Left ventricle myocardium inferior (tissue), 1 donor: ENCODE results near the gene GOLGA6D. TPM values are rescaled to one million over a fixed set of nuclear protein-coding genes. Genes with fewer than 3 reads are reported as not detected.
"Not testable (repeated sequence)": the region's sequence is repeated elsewhere in the genome, so short reads cannot be mapped to it uniquely, and the experiment has no call there.

Source experiments
- DNase-seq: peaks from one replicate; pipeline ENCODE4 v3.0.0-alpha.2; 2020
- H3K27ac ChIP-seq: fragments of 200-600 bp; replicated peaks from 2 replicates; pipeline ENCODE4 v1.8.0; 2021
- H3K27me3 ChIP-seq: fragments of 200-600 bp; 2 replicates; pipeline ENCODE4 v1.8.0; 2021; ENCODE audit warnings: low read depth
- H3K36me3 ChIP-seq: fragments of 200-600 bp; 2 replicates; pipeline ENCODE4 v1.8.0; 2021
- H3K4me1 ChIP-seq: fragments of 200-600 bp; 2 replicates; pipeline ENCODE4 v1.8.0; 2021
- H3K4me3 ChIP-seq: fragments of 200-600 bp; 2 replicates; pipeline ENCODE4 v1.8.0; 2021; ENCODE audit warnings: mild to moderate bottlenecking, moderate library complexity
- H3K9me3 ChIP-seq: fragments of 200-600 bp; replicated peaks from 2 replicates; pipeline ENCODE4 v1.8.0; 2021
- CTCF ChIP-seq: fragments of 200-600 bp; IDR thresholded peaks from 2 replicates; pipeline ENCODE4 v1.8.0; 2021; ENCODE audit warnings: antibody characterized with exemption, mild to moderate bottlenecking, borderline replicate concordance
- intact Hi-C: fragments of 100-400 bp; cut with micrococcal nuclease; formaldehyde crosslinking; loops from one replicate; pipeline ENCODE4 v1.11.0; 2022
- total RNA-seq: library from RNA; stranded (reverse); fragmentation: NEBNext Ultra II Directional; extraction: Animal tissue kit (Norgen Biotek cat#: 25700); gene quantifications from one replicate; pipeline ENCODE4 v1.2.1, GENCODE V29; 2021
- donor health status: DM: no; HTN: yes; CAD: no; lungs with severe emphysema.

Gene GOLGA6D
- total RNA-seq, 1 donor from 2014 or later, result not detected

GRCh38 chr15:75335313-75335704 lies 52.7 kb downstream of the GOLGA6D start:
- no peak for DNase-seq
- peaks cover 12% of the 10 kb centered on the region for H3K36me3 ChIP-seq
- intact Hi-C loops, result no loop called here
- H3K27ac ChIP-seq, result peak overlapping the region; percentile 83
- H3K4me1 ChIP-seq, result peaks cover 21% of the 10 kb centered on the region
- TF ChIP-seq CTCF, result no peak
- no peaks in the 10 kb centered on the region for H3K9me3 ChIP-seq
- H3K27me3 ChIP-seq, result no peaks in the 10 kb centered on the region
- peak overlapping the region; percentile 98 for H3K4me3 ChIP-seq

GRCh38 chr15:75335705-75336355 lies 53.2 kb downstream of the GOLGA6D start, which contains the start of gene COMMD4:
COMMD4 (plus strand) TSS chr15:75336063; CDS start chr15:75336090, 27 bp downstream.
- peak; percentile 96 for DNase-seq
- no peaks in the 10 kb centered on the region for H3K9me3 ChIP-seq
- no peak for TF ChIP-seq CTCF
- H3K4me1 ChIP-seq, result peaks cover 21% of the 10 kb centered on the region
- H3K4me3 ChIP-seq, result peak within 1 kb of the TSS; percentile 98
- H3K36me3 ChIP-seq, result peaks cover 13% of the 10 kb centered on the region
- H3K27me3 ChIP-seq, result no peaks in the 10 kb centered on the region
- intact Hi-C loops, result no loop called here
- H3K27ac ChIP-seq, result peak within 1 kb of the TSS; percentile 83

GRCh38 chr15:75338661-75339240 lies 56.1 kb downstream of the GOLGA6D start:
- Histone ChIP-seq H3K27me3 (no peaks in the 10 kb centered on the region), H3K9me3 (no peaks in the 10 kb centered on the region), H3K4me3 (no peak overlapping the region), H3K27ac (no peak overlapping the region), H3K4me1 (peaks cover 21% of the 10 kb centered on the region), H3K36me3 (peaks cover 22% of the 10 kb centered on the region)
- no peak for DNase-seq
- intact Hi-C loops, result no loop called here
- TF ChIP-seq CTCF, result no peak

- Histone ChIP-seq H3K36me3 (peaks cover 22% of the 10 kb centered on the region), H3K27me3 (no peaks in the 10 kb centered on the region), H3K9me3 (no peaks in the 10 kb centered on the region), H3K4me1 (peaks cover 21% of the 10 kb centered on the region), H3K4me3 (no peak overlapping the region), H3K27ac (no peak overlapping the region)
- no peak for TF ChIP-seq CTCF
- DNase-seq, result no peak
- intact Hi-C loops, result no loop called here
These were observed 57.1 kb downstream of the GOLGA6D start for GRCh38 chr15:75339531-75340240.

GRCh38 chr15:75342221-75342620 lies 59.6 kb downstream of the GOLGA6D start:
- intact Hi-C loops, result no loop called here
- H3K4me1 ChIP-seq, result peaks cover 11% of the 10 kb centered on the region
- no peak for TF ChIP-seq CTCF
- peaks cover 22% of the 10 kb centered on the region for H3K36me3 ChIP-seq
- H3K27me3 ChIP-seq, result no peaks in the 10 kb centered on the region
- no peak overlapping the region for H3K27ac ChIP-seq
- no peak overlapping the region for H3K4me3 ChIP-seq
- no peak for DNase-seq
- no peaks in the 10 kb centered on the region for H3K9me3 ChIP-seq

- H3K9me3 ChIP-seq, H3K4me3 ChIP-seq, intact Hi-C loops, H3K27me3 ChIP-seq, H3K27ac ChIP-seq, DNase-seq: not testable (repeated sequence)
- H3K36me3 ChIP-seq, result peaks cover 16% of the 10 kb centered on the region
- H3K4me1 ChIP-seq, result peaks cover 28% of the 10 kb centered on the region
These were observed 61.3 kb downstream of the GOLGA6D start for GRCh38 chr15:75343953-75344352.
